GM19467 (cell line): ENCODE measurements around the gene HOXD12.

Experiments used
- ATAC-seq: cut with Tn5 transposase; IDR thresholded peaks from one replicate; pipeline ENCODE4 v1.9.1; 2021; ENCODE audit warnings: mild to moderate bottlenecking, moderate library complexity; ENCODE audit not compliant: unreplicated experiment

HOXD12 gene

DNA sequence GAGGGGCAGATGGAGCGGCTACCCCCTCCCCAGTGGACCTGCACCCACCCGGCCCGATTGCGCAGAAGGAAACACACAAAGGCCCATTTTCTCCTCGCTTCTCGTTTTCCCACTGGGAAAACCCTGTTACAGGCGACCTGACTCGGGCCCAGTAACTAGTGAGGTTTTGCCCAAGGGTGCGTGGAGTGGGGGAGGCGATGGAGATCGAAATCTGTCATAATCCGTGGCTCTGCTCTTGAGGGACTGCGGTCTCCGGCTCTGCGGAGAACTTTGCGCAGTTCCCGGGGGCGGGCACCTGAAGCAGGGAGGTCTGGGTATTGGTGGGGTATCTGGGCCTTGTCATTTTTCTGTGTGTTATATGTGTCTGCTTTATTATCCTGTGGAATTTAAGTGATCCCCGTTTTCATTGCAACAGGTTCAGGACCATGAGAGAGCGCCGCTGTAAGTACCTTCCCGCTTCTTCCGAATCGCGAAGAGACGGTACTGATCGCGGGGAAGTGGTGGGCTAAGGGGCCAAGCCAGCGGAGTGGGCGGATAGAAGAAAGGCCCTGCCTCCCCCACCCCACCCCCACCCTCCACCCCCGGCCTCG is 47.7 kb downstream of the HOXD12 start:
- no peak for ATAC-seq

- ATAC-seq: no peak
Measured at GRCh38 chr2:176147800-176148496, 48.4 kb downstream of the HOXD12 start.

DNA sequence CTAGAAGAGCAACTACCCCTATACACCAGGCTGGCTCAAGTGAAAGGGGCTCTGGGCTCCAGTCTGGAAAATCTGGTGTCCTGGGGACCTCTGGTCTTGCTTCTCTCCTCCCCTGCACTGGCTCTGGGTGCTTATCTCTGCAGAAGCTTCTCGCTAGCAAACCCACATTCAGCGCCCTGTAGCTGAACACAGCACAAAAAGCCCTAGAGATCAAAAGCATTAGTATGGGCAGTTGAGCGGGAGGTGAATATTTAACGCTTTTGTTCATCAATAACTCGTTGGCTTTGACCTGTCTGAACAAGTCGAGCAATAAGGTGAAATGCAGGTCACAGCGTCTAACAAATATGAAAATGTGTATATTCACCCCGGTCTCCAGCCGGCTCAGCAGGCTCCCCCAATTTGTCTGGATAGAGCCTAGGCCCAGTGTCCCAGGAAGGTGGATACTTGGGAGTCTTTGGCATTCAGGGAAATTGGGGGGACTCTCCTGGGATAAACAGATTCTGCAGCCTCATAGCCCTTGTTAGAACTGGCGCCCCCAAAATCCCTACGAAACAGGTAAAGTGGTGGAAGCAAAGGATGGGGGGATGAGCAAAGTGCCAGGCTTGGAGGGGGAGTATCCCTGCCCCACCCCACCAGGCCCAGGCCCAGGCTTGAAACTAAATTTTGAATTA is 49.3 kb downstream of the HOXD12 start:
- ATAC-seq: no peak

- ATAC-seq: no peak
Measured at GRCh38 chr2:176149481-176149938, 49.9 kb downstream of the HOXD12 start.

DNA sequence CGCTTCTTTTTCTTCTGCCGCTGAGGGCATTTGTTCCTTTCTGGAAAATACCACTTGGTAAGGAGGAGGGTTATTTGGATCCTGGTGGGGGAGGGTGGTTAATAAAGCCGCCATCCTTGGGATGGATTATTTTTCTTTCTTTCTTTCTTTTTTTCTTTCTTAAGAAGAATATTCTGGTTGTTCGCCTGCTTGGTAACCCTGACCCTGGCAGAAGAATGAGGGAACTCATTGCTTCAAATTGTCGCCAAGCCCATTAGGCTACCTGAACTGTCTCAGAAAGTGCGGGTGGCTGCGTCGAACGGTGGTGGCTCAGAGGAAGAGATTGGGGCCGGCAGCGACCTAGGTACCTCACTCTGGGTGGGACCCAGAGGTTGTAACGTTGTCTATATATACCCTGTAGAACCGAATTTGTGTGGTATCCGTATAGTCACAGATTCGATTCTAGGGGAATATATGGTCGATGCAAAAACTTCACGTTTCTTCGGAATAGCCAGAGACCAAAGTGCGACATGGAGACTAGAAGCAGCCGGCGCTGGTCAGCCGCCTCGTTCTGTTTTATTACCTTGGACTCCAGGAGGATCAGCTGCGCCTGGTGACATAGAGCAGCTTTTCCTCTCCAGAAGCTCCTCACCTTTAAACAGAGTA is 50.5 kb downstream of the HOXD12 start:
- no peak for ATAC-seq

- ATAC-seq: no peak
Measured at GRCh38 chr2:176150584-176151441, 51.2 kb downstream of the HOXD12 start.

GRCh38 chr2:176151442-176152287 is 52.1 kb downstream of the HOXD12 start, which contains the start of gene HOXD4:
Gene HOXD4 (plus strand): TSS chr2:176151550. CDS start chr2:176151634, 84 bp downstream.
- ATAC-seq: no peak
